Upper lobe of left lung (tissue), 6 donors: ENCODE data around the gene CRYBG1. TPM values are rescaled to one million over a fixed set of nuclear protein-coding genes. Genes with fewer than 3 reads are reported as not detected.

Experiments
- ATAC-seq, 2 donors: fragments of 200-7000 bp; cut with Tn5 transposase; one replicate each; pipeline ENCODE4 v1.9.1; 2022; ENCODE audit warnings: mild to moderate bottlenecking in 2 of 2, moderate library complexity in 2 of 2; ENCODE audit not compliant: low FRiP score in 2 of 2
- DNase-seq, 2 donors: peaks; one replicate each; pipeline ENCODE4 v3.0.0-alpha.2; 2019 to 2020
- H3K27ac ChIP-seq, 4 donors: fragments of 200-600 bp; sonication (generic); one replicate each; pipeline ENCODE4 v1.5.1; 2016 to 2019
- H3K27me3 ChIP-seq, 4 donors: fragments of 200-600 bp; sonication (generic); one replicate each; pipeline ENCODE4 v1.5.1; 2017 to 2019
- H3K36me3 ChIP-seq, 4 donors: fragments of 200-600 bp; sonication (generic); one replicate each; pipeline ENCODE4 v1.5.1; 2016 to 2019
- H3K4me1 ChIP-seq, 4 donors: fragments of 200-600 bp; sonication (generic); one replicate each; pipeline ENCODE4 v1.5.1; 2018 to 2019
- H3K4me3 ChIP-seq, 4 donors: fragments of 200-600 bp; sonication (generic); one replicate each; pipeline ENCODE4 v1.5.1; 2017 to 2019; ENCODE audit warnings: mild to moderate bottlenecking in 2 of 4, moderate library complexity in 1 of 4
- H3K9me3 ChIP-seq, 4 donors: fragments of 200-600 bp; sonication (generic); one replicate each; pipeline ENCODE4 v1.5.1; 2018 to 2019
- CTCF ChIP-seq, 6 experiments: fragments of 450-650 bp in 4 of 6; fragments of 200-600 bp in 2 of 6; sonication (generic) in 2 of 6; IDR thresholded peaks; one replicate each; pipeline ENCODE4 v1.5.1; 2016 to 2019; ENCODE audit warnings: antibody characterized with exemption in 6 of 6
- EP300 ChIP-seq, 4 donors: sonication (generic); formaldehyde crosslinking; IDR thresholded peaks; one replicate each; pipeline ENCODE4 v1.5.1; 2017; ENCODE audit warnings: antibody characterized with exemption in 4 of 4, control low read depth in 2 of 4
- POLR2A ChIP-seq, 4 donors: fragments of 450-650 bp; IDR thresholded peaks; one replicate each; pipeline ENCODE4 v1.5.1; 2016 to 2017; ENCODE audit warnings: antibody characterized with exemption in 4 of 4, mild to moderate bottlenecking in 2 of 4
- POLR2AphosphoS5 ChIP-seq, 2 donors: sonication (generic); formaldehyde crosslinking; IDR thresholded peaks; one replicate each; pipeline ENCODE4 v1.5.1; 2017; ENCODE audit warnings: antibody characterized with exemption in 2 of 2
- WGBS, 2 donors: methylation state at CpG; one replicate each; pipeline ENCODE4 v1.1.5; 2017 to 2018; 5-methylcytosine and 5-hydroxymethylcytosine counted together
- total RNA-seq, 6 donors: library from RNA; depleted of rRNA in 4 of 6; stranded (reverse); fragments of >200 nt in 4 of 6; gene quantifications; one replicate each; pipeline versions ENCODE4 v1.1.0 to v1.2.1, GENCODE V29; 2016 to 2021
- donor health status: DM: no; HTN: no; CAD: no; lungs with moderate emphysema.
- donor health status: DM: no; HTN: yes; CAD: no; lungs with severe emphysema.

CRYBG1 gene
- total RNA-seq, 6 donors from 2014 or later, result 17.8 to 35.1 (median 25.5) TPM

- Histone ChIP-seq H3K27ac (peak overlapping the region in 3 of 4 donors; percentile 44 to 72 (median 65)), H3K27me3 (no peaks in the 10 kb centered on the region), H3K36me3 (no peaks in the 10 kb centered on the region), H3K4me3 (no peak overlapping the region), H3K4me1 (peaks cover 0 to 5% (median 3%) of the 10 kb centered on the region in 4 donors), H3K9me3 (no peaks in the 10 kb centered on the region)
- ATAC-seq (peak; percentile 69 to 83), DNase-seq (peak in 1 of 2 donors; percentile 84)
- TF ChIP-seq EP300 (IDR thresholded peaks at IDR 0.05) (peak in 1 of 4 donors; percentile 43), POLR2AphosphoS5 (IDR thresholded peaks at IDR 0.05) (peak in 1 of 2 donors; percentile 31), POLR2A (IDR thresholded peaks at IDR 0.05) (peak in 1 of 4 donors; percentile 37), CTCF (IDR thresholded peaks at IDR 0.05) (no peak)
- WGBS, 2 donors, result 47 to 78% methylated on average over 4 to 6 of the region's 6 CpGs
Measured at GRCh38 chr6:106496823-106497222, 136.3 kb downstream of the CRYBG1 start.

GRCh38 chr6:106501960-106502371 lies 141.4 kb downstream of the CRYBG1 start:
- peak; percentile 51 to 82 for ATAC-seq
- Histone ChIP-seq H3K36me3 (no peaks in the 10 kb centered on the region), H3K4me1 (peaks cover 0 to 15% (median 8%) of the 10 kb centered on the region in 4 donors), H3K9me3 (no peaks in the 10 kb centered on the region), H3K4me3 (peak overlapping the region in 1 of 4 donors; percentile 28), H3K27me3 (no peaks in the 10 kb centered on the region), H3K27ac (peak overlapping the region; percentile 45 to 77 (median 58))
- 65 to 68% methylated on average over 3 of the region's 3 CpGs for WGBS, 2 donors
- peak in 1 of 2 donors; percentile 66 for DNase-seq
- TF ChIP-seq CTCF (IDR thresholded peaks at IDR 0.05), result no peak
- peak in 1 of 4 donors; percentile 16 for TF ChIP-seq POLR2A (IDR thresholded peaks at IDR 0.05)
- TF ChIP-seq EP300 (IDR thresholded peaks at IDR 0.05), result peak in 1 of 4 donors; percentile 42

- ATAC-seq (peak; percentile 65 to 73), DNase-seq (no peak)
- no peaks in the 10 kb centered on the region for H3K36me3 ChIP-seq
- TF ChIP-seq EP300 (IDR thresholded peaks at IDR 0.05) (no peak), CTCF (IDR thresholded peaks at IDR 0.05) (no peak), POLR2AphosphoS5 (IDR thresholded peaks at IDR 0.05) (no peak), POLR2A (IDR thresholded peaks at IDR 0.05) (no peak)
- 60 to 66% methylated on average over 2 of the region's 2 CpGs for WGBS, 2 donors
- no peaks in the 10 kb centered on the region for H3K9me3 ChIP-seq
- H3K4me1 ChIP-seq, result peaks cover 0 to 11% (median 7%) of the 10 kb centered on the region in 4 donors
- peak overlapping the region; percentile 48 to 77 (median 70) for H3K27ac ChIP-seq
- H3K4me3 ChIP-seq, result no peak overlapping the region
- H3K27me3 ChIP-seq, result no peaks in the 10 kb centered on the region
Measured at GRCh38 chr6:106502559-106502958, 142.0 kb downstream of the CRYBG1 start.

- no peak for DNase-seq
- WGBS, 2 donors, result 65 to 76% methylated on average over 2 of the region's 2 CpGs
- no peaks in the 10 kb centered on the region for H3K27me3 ChIP-seq
Measured at GRCh38 chr6:106508277-106508676, 147.8 kb downstream of the CRYBG1 start.

More at GRCh38 chr6:106508277-106508676, 147.8 kb downstream of the CRYBG1 start:
- H3K4me1 ChIP-seq, result peaks cover 12 to 45% (median 22%) of the 10 kb centered on the region in 4 donors
- H3K9me3 ChIP-seq, result no peaks in the 10 kb centered on the region
- H3K36me3 ChIP-seq, result no peaks in the 10 kb centered on the region
- no peak for TF ChIP-seq CTCF (IDR thresholded peaks at IDR 0.05)
- TF ChIP-seq POLR2AphosphoS5 (IDR thresholded peaks at IDR 0.05), result no peak
- TF ChIP-seq EP300 (IDR thresholded peaks at IDR 0.05), result no peak
- TF ChIP-seq POLR2A (IDR thresholded peaks at IDR 0.05), result no peak
- no peak for ATAC-seq
- no peak overlapping the region for H3K27ac ChIP-seq
- no peak overlapping the region for H3K4me3 ChIP-seq
